Loucy (cell line): Measurements from ENCODE around the gene PGF.

Source experiments
- EZH2phosphoT487 ChIP-seq: fragments of 200-600 bp; IDR thresholded peaks from 2 replicates; pipeline ENCODE4 v1.6.1; 2018; ENCODE audit warnings: antibody characterized with exemption, mild to moderate bottlenecking, moderate library complexity, borderline replicate concordance
- TF ChIP-seq, protein P1 (sequence below): fragments of 200-600 bp; sonication (generic); conservative IDR thresholded peaks from 2 replicates; pipeline ENCODE4 v1.5.1; 2014; ENCODE audit warnings: mild to moderate bottlenecking, antibody characterized with exemption, low read length

GRCh38 chr14:74963705-74964271 is 8.4 kb upstream of the PGF start:
- TF ChIP-seq, protein P1, sequence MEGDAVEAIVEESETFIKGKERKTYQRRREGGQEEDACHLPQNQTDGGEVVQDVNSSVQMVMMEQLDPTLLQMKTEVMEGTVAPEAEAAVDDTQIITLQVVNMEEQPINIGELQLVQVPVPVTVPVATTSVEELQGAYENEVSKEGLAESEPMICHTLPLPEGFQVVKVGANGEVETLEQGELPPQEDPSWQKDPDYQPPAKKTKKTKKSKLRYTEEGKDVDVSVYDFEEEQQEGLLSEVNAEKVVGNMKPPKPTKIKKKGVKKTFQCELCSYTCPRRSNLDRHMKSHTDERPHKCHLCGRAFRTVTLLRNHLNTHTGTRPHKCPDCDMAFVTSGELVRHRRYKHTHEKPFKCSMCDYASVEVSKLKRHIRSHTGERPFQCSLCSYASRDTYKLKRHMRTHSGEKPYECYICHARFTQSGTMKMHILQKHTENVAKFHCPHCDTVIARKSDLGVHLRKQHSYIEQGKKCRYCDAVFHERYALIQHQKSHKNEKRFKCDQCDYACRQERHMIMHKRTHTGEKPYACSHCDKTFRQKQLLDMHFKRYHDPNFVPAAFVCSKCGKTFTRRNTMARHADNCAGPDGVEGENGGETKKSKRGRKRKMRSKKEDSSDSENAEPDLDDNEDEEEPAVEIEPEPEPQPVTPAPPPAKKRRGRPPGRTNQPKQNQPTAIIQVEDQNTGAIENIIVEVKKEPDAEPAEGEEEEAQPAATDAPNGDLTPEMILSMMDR, result no peak
- TF ChIP-seq EZH2phosphoT487, result no peak
